ENCODE data around the gene STS. TPM values are rescaled to one million over a fixed set of nuclear protein-coding genes. Genes with fewer than 3 reads are reported as not detected.

Gene STS
- total and polyA plus RNA-seq, 2 experiments from 2014 or later = 0.44 to 1.7 TPM

DNA sequence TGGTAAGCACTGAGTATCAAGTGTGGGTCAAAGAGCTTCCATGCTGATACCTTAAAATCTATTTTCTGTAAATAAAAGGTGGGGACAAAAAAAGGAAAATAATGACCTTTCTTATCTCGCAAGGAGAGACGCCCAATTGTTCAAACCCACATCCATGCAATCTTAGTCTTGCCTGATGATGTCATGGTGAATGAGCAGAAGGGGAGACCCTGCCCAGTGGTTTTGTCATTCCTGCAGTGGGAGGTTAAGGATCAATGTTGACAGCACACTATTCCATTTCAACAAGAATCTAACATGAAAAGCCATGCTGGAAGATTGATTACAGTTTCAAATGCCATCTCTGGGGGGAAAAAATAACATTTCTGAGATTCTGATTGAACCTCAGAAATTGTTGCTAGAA is 41.2 kb downstream of the STS start:
- no peaks in the 10 kb centered on the region for H3K9me2 ChIP-seq (ENCODE audit: insufficient read depth)
- ATAC-seq (no peak), DNase-seq (ENCODE audit: low spot score) (no peak)
- H3K36me3 ChIP-seq (ENCODE audit: insufficient read depth) = no peaks in the 10 kb centered on the region
- H4K20me1 ChIP-seq (replicated peaks; ENCODE audit: insufficient read depth) = no peaks in the 10 kb centered on the region
- peaks cover 5% of the 10 kb centered on the region for H3K9me3 Mint-ChIP-seq
- no peak overlapping the region for H3K4me2 ChIP-seq
- H2AFZ ChIP-seq = no peak overlapping the region
- H3K4me3 ChIP-seq = no peak overlapping the region
- peaks cover 5% of the 10 kb centered on the region; the same call in 2 of the 3 replicates for H3K36me3 Mint-ChIP-seq (ENCODE audit: low read depth)
- TF ChIP-seq CREB1 (CRISPR knock-in tag; IDR thresholded peaks at IDR 0.05; ENCODE audit: low read depth) (no peak), STAT1 (IDR thresholded peaks at IDR 0.05; ENCODE audit: unreplicated experiment) (no peak), POLR2AphosphoS5 (IDR thresholded peaks at IDR 0.05; ENCODE audit: low read depth) (no peak), ZNF331 (CRISPR knock-in tag; IDR thresholded peaks at IDR 0.05; ENCODE audit: low read depth) (no peak), ZNF114 (CRISPR knock-in tag; IDR thresholded peaks at IDR 0.05) (no peak), EZH2 (IDR thresholded peaks at IDR 0.05; ENCODE audit: low read depth, unreplicated experiment) (no peak), NANOG (IDR thresholded peaks at IDR 0.05; ENCODE audit: borderline replicate concordance) (no peak), EZH2phosphoT487 (IDR thresholded peaks at IDR 0.05; ENCODE audit: unreplicated experiment) (no peak), JUNB (IDR thresholded peaks at IDR 0.05; ENCODE audit: unreplicated experiment) (no peak), REST (IDR thresholded peaks at IDR 0.05; ENCODE audit: unreplicated experiment) (no peak)
- TF ChIP-seq, protein P1, sequence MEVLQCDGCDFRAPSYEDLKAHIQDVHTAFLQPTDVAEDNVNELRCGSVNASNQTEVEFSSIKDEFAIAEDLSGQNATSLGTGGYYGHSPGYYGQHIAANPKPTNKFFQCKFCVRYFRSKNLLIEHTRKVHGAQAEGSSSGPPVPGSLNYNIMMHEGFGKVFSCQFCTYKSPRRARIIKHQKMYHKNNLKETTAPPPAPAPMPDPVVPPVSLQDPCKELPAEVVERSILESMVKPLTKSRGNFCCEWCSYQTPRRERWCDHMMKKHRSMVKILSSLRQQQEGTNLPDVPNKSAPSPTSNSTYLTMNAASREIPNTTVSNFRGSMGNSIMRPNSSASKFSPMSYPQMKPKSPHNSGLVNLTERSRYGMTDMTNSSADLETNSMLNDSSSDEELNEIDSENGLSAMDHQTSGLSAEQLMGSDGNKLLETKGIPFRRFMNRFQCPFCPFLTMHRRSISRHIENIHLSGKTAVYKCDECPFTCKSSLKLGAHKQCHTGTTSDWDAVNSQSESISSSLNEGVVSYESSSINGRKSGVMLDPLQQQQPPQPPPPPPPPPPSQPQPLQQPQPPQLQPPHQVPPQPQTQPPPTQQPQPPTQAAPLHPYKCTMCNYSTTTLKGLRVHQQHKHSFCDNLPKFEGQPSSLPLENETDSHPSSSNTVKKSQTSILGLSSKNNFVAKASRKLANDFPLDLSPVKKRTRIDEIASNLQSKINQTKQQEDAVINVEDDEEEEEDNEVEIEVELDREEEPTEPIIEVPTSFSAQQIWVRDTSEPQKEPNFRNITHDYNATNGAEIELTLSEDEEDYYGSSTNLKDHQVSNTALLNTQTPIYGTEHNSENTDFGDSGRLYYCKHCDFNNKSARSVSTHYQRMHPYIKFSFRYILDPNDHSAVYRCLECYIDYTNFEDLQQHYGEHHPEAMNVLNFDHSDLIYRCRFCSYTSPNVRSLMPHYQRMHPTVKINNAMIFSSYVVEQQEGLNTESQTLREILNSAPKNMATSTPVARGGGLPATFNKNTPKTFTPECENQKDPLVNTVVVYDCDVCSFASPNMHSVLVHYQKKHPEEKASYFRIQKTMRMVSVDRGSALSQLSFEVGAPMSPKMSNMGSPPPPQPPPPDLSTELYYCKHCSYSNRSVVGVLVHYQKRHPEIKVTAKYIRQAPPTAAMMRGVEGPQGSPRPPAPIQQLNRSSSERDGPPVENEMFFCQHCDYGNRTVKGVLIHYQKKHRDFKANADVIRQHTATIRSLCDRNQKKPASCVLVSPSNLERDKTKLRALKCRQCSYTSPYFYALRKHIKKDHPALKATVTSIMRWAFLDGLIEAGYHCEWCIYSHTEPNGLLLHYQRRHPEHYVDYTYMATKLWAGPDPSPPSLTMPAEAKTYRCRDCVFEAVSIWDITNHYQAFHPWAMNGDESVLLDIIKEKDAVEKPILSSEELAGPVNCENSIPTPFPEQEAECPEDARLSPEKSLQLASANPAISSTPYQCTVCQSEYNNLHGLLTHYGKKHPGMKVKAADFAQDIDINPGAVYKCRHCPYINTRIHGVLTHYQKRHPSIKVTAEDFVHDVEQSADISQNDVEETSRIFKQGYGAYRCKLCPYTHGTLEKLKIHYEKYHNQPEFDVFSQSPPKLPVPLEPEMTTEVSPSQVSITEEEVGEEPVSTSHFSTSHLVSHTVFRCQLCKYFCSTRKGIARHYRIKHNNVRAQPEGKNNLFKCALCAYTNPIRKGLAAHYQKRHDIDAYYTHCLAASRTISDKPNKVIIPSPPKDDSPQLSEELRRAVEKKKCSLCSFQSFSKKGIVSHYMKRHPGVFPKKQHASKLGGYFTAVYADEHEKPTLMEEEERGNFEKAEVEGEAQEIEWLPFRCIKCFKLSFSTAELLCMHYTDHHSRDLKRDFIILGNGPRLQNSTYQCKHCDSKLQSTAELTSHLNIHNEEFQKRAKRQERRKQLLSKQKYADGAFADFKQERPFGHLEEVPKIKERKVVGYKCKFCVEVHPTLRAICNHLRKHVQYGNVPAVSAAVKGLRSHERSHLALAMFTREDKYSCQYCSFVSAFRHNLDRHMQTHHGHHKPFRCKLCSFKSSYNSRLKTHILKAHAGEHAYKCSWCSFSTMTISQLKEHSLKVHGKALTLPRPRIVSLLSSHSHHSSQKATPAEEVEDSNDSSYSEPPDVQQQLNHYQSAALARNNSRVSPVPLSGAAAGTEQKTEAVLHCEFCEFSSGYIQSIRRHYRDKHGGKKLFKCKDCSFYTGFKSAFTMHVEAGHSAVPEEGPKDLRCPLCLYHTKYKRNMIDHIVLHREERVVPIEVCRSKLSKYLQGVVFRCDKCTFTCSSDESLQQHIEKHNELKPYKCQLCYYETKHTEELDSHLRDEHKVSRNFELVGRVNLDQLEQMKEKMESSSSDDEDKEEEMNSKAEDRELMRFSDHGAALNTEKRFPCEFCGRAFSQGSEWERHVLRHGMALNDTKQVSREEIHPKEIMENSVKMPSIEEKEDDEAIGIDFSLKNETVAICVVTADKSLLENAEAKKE (CRISPR knock-in tag; IDR thresholded peaks at IDR 0.05) = no peak
- TF ChIP-seq, protein P2, sequence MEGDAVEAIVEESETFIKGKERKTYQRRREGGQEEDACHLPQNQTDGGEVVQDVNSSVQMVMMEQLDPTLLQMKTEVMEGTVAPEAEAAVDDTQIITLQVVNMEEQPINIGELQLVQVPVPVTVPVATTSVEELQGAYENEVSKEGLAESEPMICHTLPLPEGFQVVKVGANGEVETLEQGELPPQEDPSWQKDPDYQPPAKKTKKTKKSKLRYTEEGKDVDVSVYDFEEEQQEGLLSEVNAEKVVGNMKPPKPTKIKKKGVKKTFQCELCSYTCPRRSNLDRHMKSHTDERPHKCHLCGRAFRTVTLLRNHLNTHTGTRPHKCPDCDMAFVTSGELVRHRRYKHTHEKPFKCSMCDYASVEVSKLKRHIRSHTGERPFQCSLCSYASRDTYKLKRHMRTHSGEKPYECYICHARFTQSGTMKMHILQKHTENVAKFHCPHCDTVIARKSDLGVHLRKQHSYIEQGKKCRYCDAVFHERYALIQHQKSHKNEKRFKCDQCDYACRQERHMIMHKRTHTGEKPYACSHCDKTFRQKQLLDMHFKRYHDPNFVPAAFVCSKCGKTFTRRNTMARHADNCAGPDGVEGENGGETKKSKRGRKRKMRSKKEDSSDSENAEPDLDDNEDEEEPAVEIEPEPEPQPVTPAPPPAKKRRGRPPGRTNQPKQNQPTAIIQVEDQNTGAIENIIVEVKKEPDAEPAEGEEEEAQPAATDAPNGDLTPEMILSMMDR (conservative IDR thresholded peaks at IDR 0.05; ENCODE audit: low read depth in 2 of 2) = no peak
- TF ChIP-seq, protein P3, sequence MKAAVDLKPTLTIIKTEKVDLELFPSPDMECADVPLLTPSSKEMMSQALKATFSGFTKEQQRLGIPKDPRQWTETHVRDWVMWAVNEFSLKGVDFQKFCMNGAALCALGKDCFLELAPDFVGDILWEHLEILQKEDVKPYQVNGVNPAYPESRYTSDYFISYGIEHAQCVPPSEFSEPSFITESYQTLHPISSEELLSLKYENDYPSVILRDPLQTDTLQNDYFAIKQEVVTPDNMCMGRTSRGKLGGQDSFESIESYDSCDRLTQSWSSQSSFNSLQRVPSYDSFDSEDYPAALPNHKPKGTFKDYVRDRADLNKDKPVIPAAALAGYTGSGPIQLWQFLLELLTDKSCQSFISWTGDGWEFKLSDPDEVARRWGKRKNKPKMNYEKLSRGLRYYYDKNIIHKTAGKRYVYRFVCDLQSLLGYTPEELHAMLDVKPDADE (IDR thresholded peaks at IDR 0.05) = no peak
- no peaks in the 10 kb centered on the region for H3K79me2 ChIP-seq (replicated peaks; ENCODE audit: insufficient read depth)
- H3K27ac Mint-ChIP-seq = no peak overlapping the region
- no peaks in the 10 kb centered on the region for H3K27me3 ChIP-seq (ENCODE audit: insufficient read depth)
- no peaks in the 10 kb centered on the region for H3K4me1 ChIP-seq (ENCODE audit: insufficient read depth)
- no peak overlapping the region for H3K4me3 Mint-ChIP-seq
- no peaks in the 10 kb centered on the region for H3K4me1 Mint-ChIP-seq
- H3K27ac ChIP-seq (ENCODE audit: low read depth) = no peak overlapping the region
- peaks cover 3% of the 10 kb centered on the region for H3K27me3 Mint-ChIP-seq (ENCODE audit: insufficient read depth, low read depth, poor library complexity)
- no peaks in the 10 kb centered on the region for H3F3A ChIP-seq (replicated peaks; ENCODE audit: low read depth)

Data from GM23338 (cell line).